Panc1 (cell line): ENCODE measurements around the gene STRN3. TPM values are rescaled to one million over a fixed set of nuclear protein-coding genes. Genes with fewer than 3 reads are reported as not detected.

ENCODE experiments used
- ATAC-seq: fragments of 200-7000 bp; cut with Tn5 transposase; 2 replicates; pipeline ENCODE4 v1.9.1; 2020; ENCODE audit warnings: mild to moderate bottlenecking, moderate library complexity
- BruUV-seq: library from RNA; stranded (reverse); fragments of 400-500 nt; replicated peaks from 2 replicates; lab custom pipeline; 2021; lab: Mats Ljungman, UMichigan
- CTCF ChIA-PET: fragments of 300-600 bp; sonication (Branson Sonifier 250); formaldehyde crosslinking; loops from one replicate; lab custom pipeline; 2022; ENCODE audit warnings: antibody characterized with exemption; lab: Charles Lee
- POLR2A ChIA-PET: fragments of 300-600 bp; sonication (Branson Sonifier 250); formaldehyde crosslinking; loops from one replicate; lab custom pipeline; 2022; ENCODE audit warnings: antibody characterized with exemption; lab: Charles Lee
- DNase-seq: peaks from one replicate; pipeline ENCODE4 v3.0.0-alpha.2; 2010; ENCODE audit warnings: low read depth, low spot score
- H3K27ac ChIP-seq: 2 replicates; pipeline ENCODE4 v1.5.1; 2011; ENCODE audit warnings: mild to moderate bottlenecking, low read length, inconsistent platforms
- H3K27me3 ChIP-seq: fragments of 200-500 bp; sonication (Bioruptor generic); 2 replicates; pipeline ENCODE4 v1.6.0; 2014; ENCODE audit warnings: low read length, inconsistent platforms; ENCODE audit not compliant: control insufficient read depth, insufficient read depth
- H3K36me3 ChIP-seq: fragments of 200-500 bp; sonication (Bioruptor generic); 2 replicates; pipeline ENCODE4 v1.5.1; 2014; ENCODE audit warnings: inconsistent platforms, mild to moderate bottlenecking, low read length, moderate library complexity; ENCODE audit not compliant: control insufficient read depth, insufficient read depth
- H3K4me1 ChIP-seq: 2 replicates; pipeline ENCODE4 v1.5.1; 2011; ENCODE audit warnings: inconsistent platforms, mild to moderate bottlenecking, low read length, moderate library complexity; ENCODE audit not compliant: control insufficient read depth, insufficient read depth
- H3K4me3 ChIP-seq, 2 experiments: 2 replicates each; pipeline ENCODE4 v1.5.1; 2011 to 2012; ENCODE audit warnings: low read depth in 2 of 2, low read length in 2 of 2, mild to moderate bottlenecking in 2 of 2, inconsistent platforms in 1 of 2, moderate library complexity in 1 of 2
- H3K9me3 ChIP-seq: fragments of 200-500 bp; sonication (Bioruptor generic); 2 replicates; pipeline ENCODE4 v1.5.1; 2014; ENCODE audit warnings: low read depth, mild to moderate bottlenecking, inconsistent platforms, low read length, moderate library complexity; ENCODE audit not compliant: control insufficient read depth, insufficient read depth
- CTCF ChIP-seq: fragments of 450-650 bp; IDR thresholded peaks from 2 replicates; pipeline ENCODE4 v1.5.1; 2017; ENCODE audit warnings: mild to moderate bottlenecking
- POLR2AphosphoS5 ChIP-seq: IDR thresholded peaks from 2 replicates; pipeline ENCODE4 v1.6.1; 2012; ENCODE audit warnings: mild to moderate bottlenecking, low read depth, low read length, moderate library complexity
- REST ChIP-seq, 2 experiments: IDR thresholded peaks; 2 replicates each; pipeline ENCODE4 v1.6.1; 2011 to 2012; ENCODE audit warnings: low read depth in 2 of 2, control low read depth in 1 of 2, low read length in 1 of 2, mild to moderate bottlenecking in 1 of 2, moderate library complexity in 1 of 2; ENCODE audit not compliant: insufficient read depth in 1 of 2
- SIN3A ChIP-seq: IDR thresholded peaks from 2 replicates; pipeline ENCODE4 v1.6.1; 2012; ENCODE audit warnings: low read depth, mild to moderate bottlenecking, low read length, moderate library complexity, borderline replicate concordance; ENCODE audit not compliant: insufficient read depth
- TCF7L2 ChIP-seq: IDR thresholded peaks from 2 replicates; pipeline ENCODE4 v1.6.1; 2011; ENCODE audit warnings: mild to moderate bottlenecking, low read depth, low read length, inconsistent platforms
- in situ Hi-C: cut with HindIII; loops from 2 replicates; pipeline ENCODE4 v1.10.0; 2016; ENCODE audit warnings: low sequenced_read_pairs, low pct_unique_long_range_greater_than_20kb
- intact Hi-C: fragments of 100-400 bp; cut with micrococcal nuclease; formaldehyde crosslinking; loops from one replicate; pipeline ENCODE4 v1.10.0; 2022; ENCODE audit not compliant: unreplicated experiment
- total RNA-seq: library from RNA; stranded (reverse); gene quantifications from one replicate; pipeline ENCODE4 v1.2.1, GENCODE V29; 2021; ENCODE audit not compliant: unreplicated experiment

Gene STRN3
- total RNA-seq, 1 experiment from 2014 or later: 29.2 TPM

GRCh38 chr14:30894923-30895515 lies 131.2 kb downstream of the STRN3 start:
- no peaks in the 10 kb centered on the region for H3K4me1 ChIP-seq
- peaks cover 14% of the 10 kb centered on the region; the same call in 1 of the 2 replicates for H3K36me3 ChIP-seq
- no peak overlapping the region for H3K4me3 ChIP-seq
- in situ Hi-C loops (no loop called here), intact Hi-C loops (no loop called here)
- CTCF ChIA-PET: no interaction called here
- no TSS peak for BruUV-seq
- DNase-seq (no peak), ATAC-seq (no peak)
- no peak overlapping the region for H3K27ac ChIP-seq
- TF ChIP-seq SIN3A: no peak
- TF ChIP-seq REST (IDR thresholded peaks at IDR 0.05; ENCODE audit: insufficient read depth in 1 of 2, low read depth in 2 of 2, low read length in 1 of 2): no peak
- TF ChIP-seq POLR2AphosphoS5: no peak
- TF ChIP-seq CTCF: no peak
- H3K9me3 ChIP-seq: no peaks in the 10 kb centered on the region
- H3K27me3 ChIP-seq: no peaks in the 10 kb centered on the region
- POLR2A ChIA-PET: no interaction called here

- intact Hi-C loops: no loop called here
- ChIA-PET POLR2A (no interaction called here), CTCF (no interaction called here)
- Histone ChIP-seq H3K9me3 (no peaks in the 10 kb centered on the region), H3K27ac (no peak overlapping the region), H3K4me3 (no peak overlapping the region), H3K27me3 (no peaks in the 10 kb centered on the region), H3K36me3 (peaks cover 17% of the 10 kb centered on the region), H3K4me1 (no peaks in the 10 kb centered on the region)
- TF ChIP-seq POLR2AphosphoS5: no peak
- TF ChIP-seq TCF7L2: no peak
- no peak for TF ChIP-seq CTCF
- TF ChIP-seq REST (IDR thresholded peaks at IDR 0.05; ENCODE audit: insufficient read depth in 1 of 2, low read depth in 2 of 2, low read length in 1 of 2): no peak
- TF ChIP-seq SIN3A: no peak
- DNase-seq (no peak), ATAC-seq (no peak)
- no TSS peak for BruUV-seq
- in situ Hi-C loops: no loop called here
Observed at GRCh38 chr14:30893819-30894218, 132.4 kb downstream of the STRN3 start.
